Measurements from ENCODE around the gene CTNNBIP1.

CTNNBIP1 gene

DNA sequence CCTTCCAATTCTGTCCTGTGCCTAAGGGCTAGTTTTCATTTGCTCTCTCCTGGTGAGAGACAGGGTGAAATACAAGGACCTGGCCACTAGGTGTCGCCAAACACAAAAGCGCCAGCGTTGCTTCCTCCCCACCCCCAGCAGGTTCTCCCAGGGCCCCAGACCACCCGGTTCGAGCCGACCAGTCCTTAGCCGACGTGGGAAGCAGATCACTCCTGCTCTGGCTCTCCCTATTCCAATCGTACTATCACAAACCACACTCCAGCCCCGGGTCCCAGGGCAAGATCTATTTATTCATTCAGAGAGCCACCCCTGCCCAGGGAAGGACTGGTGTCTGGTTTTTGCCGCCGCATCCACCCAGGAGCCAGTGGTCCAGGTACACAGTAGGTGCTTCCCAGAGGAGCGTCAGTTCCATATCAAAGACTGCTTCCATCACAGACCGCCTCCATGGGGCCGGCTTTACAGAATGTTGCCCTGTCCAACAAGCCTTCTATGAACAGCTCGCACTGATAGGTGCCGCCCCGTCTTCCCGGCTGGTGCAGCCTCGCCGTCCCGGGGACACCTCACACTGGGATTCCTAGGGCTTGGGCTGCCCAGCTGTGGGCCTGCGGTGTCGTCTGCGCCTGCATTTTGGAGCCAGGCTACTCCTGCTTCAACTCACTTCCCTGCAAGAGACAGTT lies 35.0 kb downstream of the CTNNBIP1 start:
- peak; percentile 76 for DNase-seq

DNA sequence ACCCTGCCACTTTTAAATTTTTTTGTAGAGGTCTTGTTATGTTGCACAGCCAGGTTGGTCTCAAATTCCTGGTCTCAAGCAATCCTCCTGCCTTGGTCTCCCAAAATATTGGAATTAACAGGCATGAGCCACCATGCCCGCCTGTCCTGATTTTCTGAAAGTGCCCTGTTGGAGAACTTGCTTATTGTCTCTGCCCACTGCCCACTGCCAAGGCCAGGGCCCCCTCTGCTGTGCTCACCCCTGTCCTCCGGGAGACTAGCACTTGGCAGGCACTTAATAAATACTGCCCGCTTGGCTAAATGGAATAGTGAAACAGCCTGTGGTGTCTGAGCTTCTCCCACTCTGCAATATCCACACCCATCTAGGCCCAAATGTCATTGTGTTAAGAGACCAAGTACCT lies 35.7 kb downstream of the CTNNBIP1 start:
- no peak for DNase-seq

DNA sequence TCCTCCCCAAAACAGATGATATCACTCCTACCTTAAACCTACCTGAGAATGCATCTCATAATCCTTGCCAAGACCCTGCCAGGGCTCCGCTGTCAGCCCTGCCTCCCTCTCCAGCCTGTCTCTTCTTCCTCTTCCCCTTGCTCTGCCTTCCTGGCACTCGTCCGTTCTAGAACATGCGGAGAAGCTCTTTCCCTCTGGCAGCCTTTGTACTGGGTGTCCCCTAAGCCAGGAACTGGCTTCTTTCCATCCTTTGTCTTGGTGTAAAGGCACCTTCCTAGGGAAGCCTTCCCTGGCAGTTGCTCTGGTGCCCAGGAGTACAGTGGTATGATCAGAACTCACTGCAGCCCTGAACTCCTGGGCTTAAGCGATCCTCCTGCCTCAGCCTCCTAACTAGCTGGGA lies 36.1 kb downstream of the CTNNBIP1 start:
- no peak for DNase-seq

DNA sequence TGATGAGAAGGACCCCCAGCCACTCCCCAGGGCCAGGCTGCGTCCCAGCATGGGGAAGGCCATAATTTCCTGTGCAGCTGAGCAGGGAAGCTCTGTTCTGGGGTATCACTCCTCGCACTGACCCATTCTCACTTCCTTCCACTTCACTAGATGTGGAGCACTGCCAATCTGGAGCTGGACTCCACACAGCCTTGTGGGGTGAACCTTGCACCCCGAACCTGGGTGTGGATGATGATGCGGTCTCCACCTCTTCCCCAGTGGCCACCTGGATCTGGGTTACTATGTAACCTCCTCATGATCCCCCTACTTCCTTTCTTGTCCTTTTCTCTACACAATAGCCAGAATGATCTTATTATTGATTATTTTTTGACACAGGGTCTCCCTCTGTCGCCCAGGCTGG lies 36.7 kb downstream of the CTNNBIP1 start:
- DNase-seq, result no peak

DNA sequence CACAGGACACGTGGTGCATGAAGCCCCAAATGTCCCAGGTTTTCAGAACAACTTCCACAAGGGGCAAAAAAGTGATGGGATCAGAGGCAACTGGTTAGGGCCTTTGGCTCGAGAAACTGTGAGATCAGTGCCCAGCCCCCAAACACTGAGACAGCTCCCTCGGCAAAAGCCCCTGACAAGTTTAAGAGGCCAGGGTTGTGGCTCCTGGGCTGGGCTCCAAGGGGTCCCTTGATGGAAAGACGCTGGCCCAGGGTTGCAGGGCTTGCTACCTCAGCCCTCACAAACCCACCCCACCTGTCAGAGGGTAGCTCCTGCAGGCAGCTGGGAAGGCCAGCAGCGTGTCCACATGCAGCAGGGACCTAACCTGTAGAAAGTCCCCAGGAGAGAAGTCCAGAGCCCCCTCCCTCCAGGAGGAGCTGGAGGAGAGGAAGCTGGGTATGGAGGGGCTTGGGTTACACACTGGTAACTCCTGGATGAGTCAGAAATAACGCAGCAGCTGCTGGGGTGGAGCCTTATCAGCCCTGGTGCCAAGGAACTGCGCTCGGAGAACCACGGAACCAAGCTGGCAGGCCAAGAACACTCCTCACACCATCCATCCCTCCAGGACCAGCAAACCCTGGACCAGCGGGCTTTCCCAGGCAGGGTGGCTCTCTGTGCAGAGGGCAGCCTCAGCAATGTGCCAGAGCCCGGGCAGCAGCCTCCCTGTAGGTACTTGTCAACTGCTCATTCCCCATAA lies 37.5 kb downstream of the CTNNBIP1 start:
- peak; percentile 95 for DNase-seq

DNA sequence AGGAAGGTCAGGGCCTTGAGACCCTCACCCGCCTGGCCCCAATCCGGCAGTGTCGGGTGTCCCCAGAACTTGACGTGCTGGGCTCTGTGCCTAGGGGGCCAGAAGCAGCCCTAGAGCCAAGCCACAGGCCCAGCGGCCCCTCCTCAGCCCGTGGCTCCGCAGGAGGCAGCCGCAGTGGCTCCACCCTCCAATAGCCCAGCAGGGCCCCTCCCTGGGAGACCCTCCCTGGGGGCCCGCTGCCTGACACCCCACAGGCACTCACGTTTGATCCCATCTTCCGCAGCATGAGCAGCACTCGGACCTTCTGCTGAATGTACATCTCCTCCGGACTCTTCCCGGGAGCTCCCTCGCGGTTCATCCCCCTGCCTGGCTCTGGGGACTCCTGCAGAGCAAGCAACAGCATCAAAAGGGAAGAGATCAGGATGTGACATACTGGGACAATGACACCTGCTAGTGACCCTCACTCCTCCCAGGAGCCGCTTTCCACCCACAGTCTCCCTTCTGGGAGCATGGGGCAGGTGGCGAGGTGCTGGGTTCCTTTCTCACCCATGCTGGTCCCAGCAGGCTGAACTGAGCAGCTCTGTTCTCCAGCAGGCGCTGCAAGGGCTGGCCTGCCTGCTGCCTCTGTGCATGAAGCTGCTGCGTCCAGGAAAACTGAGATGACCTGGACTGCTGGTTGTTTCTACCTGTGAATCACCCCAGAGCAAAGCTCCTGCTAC lies 38.2 kb downstream of the CTNNBIP1 start:
- peak; percentile 37 for DNase-seq

DNA sequence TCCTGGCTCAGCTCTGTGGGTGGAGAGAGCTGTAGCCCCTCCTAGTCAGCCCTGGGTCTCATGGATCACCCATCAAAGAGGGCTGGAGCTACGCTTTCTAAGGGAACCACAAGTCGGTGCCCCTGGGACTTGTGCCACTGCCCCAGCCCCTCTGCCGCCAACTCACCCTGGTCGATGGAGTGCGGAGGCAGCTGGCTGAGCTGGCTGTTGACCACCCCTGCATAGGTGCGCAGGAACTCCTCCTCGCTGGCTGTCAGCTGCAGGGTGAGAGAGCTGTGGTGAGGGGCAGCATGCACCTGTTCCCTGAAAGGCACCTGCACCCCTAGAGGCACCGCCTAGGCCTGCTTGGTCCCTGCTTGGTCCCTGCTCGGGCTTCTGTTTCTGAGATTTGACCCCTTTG lies 39.0 kb downstream of the CTNNBIP1 start:
- no peak for DNase-seq

DNA sequence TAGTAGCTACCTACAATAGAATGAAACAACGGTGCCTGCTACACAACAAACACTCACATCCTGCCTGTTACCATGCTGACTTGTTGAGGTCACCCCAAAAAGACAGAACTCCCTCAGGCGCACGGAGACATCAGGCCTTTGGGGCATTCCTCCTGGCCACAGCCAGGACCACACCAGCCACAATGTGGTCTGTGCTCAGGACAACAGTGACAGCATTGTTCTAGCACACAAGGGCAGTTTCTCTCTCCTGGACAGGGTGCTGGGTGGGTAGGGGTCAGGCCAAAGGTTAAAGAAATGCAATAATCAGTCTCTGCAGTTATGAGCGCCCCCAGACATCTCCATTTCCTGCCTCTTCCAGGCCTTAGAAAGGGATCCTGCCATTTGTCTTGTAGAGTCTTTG lies 39.5 kb downstream of the CTNNBIP1 start:
- DNase-seq, result no peak

DNA sequence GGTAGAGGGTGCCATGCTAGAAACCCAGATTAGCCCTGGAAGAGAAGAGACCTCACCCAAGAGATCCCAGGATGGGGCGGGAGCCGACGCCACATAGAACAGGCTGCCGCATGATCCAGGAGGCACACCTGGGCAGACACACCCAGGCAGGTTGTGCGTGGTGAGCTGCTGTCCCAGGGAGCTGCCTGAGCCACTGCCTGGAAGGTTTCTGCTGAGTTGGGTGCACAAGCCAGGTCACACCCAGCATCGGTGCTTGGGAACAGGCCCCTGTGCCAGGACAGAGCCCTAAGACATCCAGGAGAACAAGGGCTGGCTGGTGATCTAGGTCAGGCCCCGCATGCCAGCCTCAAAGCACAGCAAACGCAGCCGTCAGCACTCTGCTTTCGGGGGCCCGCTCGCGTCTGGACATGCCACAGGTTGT lies 40.2 kb downstream of the CTNNBIP1 start:
- DNase-seq, result no peak

DNA sequence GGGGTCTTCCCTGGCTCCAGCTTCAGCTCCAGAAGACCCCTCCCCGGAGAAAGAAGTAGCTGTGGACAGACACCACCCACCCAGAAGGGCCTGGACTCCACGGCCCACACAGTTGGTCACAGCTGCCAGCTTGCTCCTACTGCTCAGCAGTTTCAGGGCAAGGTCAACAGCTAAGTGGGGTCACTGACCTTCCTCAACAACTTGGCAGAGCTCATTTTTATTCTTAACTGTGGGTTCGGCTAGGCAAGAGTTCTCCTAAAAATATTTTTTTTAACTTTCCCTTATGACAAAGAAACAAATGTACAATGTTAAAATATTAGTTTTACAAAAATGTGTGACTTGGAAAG lies 41.9 kb downstream of the CTNNBIP1 start:
- no peak for DNase-seq

DNA sequence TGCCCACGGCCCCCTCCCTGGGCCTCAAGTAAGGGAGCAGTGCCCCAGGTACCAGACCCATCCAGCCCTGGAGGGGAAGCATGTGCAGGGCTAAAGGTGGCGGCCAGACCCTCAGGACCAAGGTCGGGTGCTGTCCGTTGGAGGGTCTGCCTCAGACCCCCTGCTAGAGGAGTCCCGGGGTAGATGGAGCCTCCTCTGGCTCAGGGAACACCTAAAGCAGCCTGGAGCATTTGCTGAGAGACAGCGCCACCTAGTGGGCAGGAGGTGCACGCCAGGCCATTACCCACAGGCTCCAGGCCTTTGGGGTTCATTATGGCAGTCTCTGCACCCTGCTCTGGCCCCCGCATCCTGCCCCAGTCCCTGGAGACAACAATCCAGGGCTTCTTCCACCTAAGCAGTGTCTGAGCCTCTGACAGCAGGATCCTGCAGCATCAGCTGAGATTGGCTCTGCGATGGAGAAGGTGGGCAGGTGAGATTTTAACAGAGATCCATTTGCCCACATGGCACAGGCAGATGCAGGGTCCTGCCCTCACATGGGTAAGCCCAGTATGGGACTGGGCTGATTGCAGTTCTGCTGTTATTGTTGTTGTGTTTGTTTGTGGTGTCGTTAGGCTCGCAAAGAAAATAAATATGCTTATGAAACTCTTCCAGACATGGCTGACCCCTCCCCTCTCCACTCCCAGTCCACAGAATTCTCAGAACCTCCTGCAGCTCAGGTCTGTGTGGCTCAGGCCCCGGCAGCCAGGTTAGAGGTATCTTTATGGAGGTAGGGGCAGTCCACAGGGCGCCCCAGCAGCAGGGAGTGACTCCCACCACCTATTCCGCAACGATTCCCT lies 42.4 kb downstream of the CTNNBIP1 start:
- peak; percentile 76 for DNase-seq

DNA sequence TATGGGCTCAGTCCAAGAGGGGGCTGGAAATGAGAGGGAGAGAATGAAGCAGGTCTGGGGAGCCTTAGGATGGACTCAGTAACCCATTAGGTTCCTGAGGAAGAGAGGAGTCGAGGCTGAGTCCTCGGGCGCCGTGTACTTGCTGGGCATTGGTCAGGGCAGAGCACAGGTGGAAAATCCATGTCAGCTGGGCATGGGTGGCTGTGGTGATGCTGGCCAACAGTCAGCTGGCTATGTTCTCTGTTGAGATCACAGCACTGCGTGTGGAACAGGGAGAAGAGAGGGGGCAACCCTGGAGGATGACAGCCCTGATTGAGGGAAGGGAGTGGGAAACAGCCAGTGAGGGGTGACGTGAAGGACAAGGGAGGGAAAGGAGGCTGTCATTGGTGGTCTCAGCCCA lies 43.2 kb downstream of the CTNNBIP1 start:
- no peak for DNase-seq

DNA sequence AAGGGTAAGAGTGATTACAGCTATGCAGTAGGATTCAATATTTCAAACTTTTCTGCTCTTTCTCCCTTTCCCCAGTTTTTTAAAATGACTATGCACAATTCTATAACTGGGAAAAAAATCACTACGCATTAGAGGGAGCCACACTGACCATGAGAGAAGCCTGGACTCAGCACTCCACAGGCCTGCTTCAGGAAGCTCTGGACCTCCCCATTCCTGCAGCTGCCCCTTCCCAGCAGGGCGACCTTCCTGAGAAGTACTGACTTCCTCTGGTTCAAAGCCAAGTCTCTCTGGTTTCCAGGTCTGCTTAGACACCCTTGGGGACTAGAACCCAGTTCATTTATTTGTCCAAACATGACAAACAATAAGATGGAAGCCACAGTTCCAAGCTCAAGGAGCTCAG lies 44.3 kb downstream of the CTNNBIP1 start:
- no peak for DNase-seq

DNA sequence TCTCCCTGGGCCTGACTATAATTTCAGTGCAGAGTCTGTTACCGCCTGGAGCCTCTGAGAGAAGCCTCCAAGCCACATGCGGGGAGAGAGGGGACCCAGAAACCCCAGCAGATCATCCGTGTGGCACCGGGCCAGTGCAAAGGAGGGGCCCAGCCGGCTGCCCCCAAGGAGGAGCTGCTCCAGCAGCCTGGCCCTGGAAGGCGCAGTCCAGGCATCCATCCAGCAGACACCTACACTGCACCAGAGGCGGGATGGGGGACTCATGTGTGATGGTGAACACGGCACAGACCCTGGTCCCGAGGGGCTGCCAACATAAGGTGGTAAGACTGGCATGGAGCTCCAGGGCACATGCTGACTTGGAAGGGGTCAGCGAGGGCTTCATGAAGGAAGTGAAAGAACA lies 46.7 kb downstream of the CTNNBIP1 start:
- DNase-seq, result no peak

DNA sequence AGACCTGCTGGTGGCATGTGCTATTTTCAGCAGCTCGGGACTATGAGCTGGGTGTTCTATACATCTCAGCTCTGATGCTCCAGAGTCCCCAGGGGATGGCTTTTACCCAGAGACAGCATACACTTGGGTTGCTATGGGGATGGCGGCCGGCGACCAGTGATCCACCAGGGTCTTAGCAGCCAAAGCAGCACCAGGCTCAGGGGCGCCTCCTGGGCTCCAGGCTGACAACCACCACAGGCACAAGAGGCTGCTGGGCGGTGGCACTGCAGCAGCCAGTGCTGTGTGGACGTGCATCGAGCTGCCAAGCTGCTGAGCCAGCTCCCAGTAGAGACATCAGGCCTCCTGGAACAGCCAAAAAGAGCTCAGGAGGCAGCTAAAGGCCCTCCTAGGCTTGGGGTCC lies 48.7 kb downstream of the CTNNBIP1 start:
- peak; percentile 84 for DNase-seq

DNA sequence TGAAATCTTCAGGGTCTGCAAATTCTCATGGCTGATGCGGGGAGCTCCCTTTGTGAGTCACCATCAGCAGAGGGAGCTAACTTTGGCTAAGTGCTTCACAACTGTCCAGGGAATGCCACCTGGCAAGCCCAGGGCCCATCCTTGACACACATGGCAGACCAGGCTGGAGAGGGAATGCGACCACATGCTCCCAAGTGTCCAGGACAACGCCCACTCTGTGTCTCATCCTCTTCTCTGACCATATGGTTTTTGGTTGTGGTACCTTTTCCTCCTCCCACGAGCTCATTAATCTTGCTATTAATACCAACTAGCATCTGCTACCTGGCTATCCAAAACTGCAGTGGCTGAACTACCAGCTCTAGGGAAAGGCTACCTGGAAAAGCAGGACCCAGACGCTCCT lies 49.2 kb downstream of the CTNNBIP1 start:
- peak; percentile 84 for DNase-seq

DNA sequence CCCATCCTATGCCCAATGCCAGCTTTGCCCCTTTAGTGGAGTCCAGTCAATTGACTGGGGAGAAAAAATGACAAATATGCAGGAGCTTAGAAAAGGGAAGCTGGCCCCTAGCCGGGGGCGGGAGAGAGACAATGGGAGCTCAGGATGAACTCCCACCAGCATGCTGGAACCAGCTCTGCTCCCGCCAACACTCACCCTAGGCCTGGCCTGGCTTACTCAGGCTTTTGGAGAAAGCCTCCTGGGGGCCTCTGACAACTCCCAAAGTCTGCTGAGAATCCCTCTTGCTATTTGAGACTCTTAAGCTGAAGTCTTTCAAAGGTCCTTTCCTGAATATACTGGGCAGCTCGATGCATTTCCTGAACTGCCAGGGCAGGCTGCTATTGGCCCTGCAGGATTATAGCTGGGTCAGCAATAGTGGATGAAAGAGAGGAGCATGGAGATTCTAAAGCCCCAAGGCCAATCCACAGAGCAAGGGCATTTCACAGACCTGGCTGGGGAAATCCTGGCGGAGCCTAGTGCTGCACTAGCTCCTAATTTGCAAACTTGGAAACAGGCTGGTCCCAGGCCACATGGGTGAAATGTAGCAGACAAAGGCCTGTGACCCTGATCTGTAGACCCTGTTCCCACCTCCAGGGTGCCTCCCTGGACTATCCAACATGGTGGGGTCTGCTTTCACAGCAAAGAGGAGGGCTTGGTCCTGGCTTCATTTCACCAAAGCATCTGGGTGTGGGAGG lies 50.6 kb downstream of the CTNNBIP1 start:
- no peak for DNase-seq

DNA sequence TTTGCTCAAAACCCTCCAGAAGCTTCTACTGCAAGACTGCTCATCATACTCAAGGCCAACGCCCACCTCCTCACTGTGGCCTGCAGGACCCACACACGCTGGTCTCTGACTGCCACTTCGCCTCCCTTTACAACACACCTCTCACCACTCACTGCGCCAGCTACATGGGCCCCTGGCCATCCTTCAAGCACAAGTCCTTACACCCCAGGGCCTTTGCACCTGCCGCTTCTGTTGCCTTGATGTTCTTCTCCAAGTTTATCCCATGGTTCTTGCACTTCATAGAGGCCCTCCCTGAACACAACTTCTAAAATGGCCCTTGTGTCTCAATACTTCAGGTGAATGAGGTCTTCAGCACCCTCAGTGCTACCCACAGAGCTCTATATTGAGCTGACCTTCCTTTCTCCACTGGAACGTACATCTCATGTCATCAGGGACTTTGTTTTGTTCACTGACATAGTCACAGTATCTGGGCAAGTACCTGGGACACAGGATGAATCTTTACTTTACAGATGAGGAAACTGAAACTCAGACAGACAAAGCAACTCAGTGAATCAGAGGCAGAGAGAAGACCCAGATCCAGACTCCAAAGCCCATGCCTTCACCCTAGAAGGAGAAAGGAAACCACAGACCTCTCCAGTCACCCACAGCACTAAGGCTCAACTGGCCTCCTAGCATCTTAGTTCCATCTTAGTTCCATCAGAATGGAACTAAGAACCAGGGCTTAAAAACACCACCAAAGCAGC lies 51.6 kb downstream of the CTNNBIP1 start:
- DNase-seq, result no peak

DNA sequence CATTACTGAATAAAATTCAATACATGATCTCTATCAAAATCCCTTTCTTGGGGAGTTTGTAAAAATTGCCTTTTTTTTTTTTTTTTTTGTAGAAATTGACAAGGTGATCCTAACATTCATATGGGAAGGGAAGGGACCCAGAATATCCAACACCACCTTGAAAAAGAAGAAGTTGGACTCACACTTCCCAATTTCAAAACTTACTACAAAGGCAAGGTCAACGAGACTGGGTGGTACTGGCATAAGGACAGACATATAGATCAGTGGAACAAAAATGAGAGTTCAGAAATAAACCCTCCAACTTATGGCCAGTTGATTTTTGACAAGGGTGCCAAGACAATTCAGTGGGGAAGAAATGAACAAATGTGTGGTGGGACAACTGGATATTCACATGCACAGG lies 54.9 kb downstream of the CTNNBIP1 start:
- DNase-seq, result no peak

DNA sequence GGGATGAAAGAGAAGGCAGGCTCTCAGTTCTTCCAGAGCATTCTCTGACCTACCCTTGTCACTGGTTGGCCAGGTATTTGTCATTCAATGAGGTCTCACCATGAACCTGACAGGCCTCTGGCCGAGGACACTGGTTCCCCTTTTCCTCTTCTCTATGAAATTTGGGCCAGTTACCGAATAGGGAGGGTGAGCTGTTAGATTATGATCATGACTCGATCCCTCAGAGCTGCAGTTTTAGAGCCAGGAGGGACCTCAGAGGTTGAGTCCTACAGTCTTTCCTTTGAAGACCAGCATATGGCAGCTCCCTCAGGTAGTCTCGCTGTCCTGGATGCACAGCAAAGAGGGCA lies 56.8 kb downstream of the CTNNBIP1 start:
- no peak for DNase-seq

DNA sequence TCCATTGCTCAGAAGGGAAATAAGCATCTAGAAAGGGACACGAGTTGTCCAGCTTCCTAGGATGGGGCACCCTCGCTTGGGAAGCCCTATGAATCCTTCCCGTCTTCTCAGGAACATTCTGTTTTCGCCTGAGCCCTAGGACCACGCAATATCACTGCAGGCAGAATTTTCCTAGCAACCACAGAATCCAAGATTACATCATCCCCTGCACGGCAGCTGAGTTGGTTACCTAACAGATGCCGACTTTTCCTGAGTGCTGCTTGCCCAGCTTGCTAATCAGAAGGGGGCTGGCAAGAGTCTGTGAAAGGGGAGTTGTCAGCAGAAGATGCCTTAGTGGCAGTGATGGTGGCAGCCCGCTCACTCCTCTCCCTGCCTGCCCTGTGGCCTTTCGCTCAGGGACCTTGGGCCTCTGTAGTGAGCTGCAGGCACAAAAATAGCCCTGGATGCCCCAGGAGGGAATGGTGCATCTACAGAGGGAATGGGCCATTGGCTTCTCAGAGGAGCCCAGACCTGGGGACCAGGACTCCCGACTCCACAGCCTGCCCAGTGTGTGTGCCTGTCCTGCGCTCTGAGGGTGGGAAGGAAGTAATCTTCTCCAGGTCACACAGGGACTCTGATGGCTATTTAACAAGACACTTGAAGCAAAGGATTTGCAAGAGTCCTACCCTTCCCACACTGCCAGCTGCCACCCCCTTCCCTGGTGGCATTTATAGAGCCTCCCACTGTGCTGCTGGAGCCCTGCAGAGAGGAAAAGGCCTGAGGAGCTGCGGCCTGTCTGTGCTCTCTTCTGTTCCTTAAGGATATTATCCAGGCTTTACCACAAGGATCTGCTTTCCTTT lies 57.4 kb downstream of the CTNNBIP1 start:
- peak; percentile 94 for DNase-seq

All from NCI-H2171 treated with DMSO at 0.1 percent for 48 hours (cell line).